TTC549 (cell line): Measurements from ENCODE around the gene MAN2C1.
"Not testable (repeated sequence)": the region's sequence is repeated elsewhere in the genome, so short reads cannot be mapped to it uniquely, and the experiment has no call there.

Source experiments
- FAIRE-seq: peaks from 2 replicates; lab custom pipeline; 2012; peaks lifted over from hg19 to GRCh38; lab: Jason Lieb, UNC

The MAN2C1 gene

DNA sequence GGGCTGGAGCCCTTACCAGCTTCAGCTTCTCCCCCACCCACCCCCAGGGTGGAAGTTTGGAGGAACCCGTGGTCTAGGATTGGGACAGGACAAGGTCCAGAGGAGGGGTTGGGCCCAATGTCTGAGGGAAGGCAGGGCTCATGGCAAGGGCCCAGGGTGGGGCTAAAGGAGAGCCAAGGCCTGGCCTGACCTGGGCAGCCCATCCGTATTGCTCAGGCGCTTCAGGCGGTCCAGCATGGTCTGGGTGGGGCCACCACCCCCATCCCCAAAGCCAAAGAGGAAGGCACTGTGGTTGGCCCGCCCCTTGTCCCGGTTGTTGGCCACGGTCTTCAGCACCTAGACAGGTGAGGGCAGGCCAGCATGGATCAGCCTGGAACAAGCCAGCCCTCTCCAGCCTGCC is 7.6 kb downstream of the MAN2C1 start:
- FAIRE-seq: no peak

DNA sequence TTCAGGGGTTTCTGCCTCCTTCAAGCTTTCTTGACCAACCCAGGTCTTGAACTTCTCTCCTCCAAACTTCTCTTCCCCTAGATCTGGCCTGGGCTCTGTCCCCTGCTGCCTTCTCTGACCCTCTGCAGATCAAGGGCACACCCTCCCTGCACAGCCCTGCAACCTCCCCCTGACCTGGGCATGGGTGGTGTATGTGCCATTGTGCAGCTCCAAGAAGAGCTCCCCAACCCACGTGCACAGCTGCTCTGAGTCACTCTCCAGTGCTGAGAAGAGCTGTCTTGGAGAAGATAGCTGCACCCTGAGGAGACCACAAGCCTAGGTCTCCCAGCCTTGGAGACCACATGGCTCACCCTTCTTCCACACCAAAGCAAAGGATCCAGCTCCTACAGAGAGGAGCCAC is 8.0 kb downstream of the MAN2C1 start:
- no peak for FAIRE-seq

DNA sequence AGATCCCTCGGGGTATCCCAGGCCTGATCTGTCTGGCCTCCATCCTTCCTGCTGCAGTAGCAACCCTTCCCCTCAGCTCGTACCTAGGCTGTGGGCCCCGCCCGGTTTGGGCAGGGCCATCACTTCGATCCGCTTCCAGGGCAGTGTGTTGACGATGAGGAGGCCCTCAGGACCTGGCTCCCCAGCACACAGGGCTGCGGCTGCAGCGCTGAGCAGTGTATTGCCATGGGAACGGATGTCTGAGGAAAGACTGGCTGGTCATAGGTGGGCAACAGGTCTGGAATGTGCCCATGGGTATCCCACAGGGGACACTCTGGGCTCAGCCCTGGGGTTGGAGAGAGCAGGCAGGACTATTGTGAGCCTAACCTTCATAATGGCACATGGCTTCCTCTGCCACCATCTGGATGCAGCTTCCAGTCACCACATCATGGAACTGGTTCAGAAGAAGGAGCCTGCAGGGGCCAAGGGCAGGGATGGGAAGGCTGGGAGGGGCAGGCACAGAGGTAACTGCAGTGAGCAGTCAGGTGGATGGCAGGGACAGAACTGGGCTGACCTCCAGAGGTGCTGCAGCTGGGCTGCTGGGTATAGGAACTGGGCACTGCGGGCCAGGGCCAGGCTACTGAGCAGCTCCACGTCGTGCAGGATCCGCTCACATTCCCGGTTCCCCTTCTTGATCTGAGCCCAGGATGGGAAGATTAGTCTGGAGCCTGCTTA is 8.7 kb downstream of the MAN2C1 start:
- FAIRE-seq: no peak

DNA sequence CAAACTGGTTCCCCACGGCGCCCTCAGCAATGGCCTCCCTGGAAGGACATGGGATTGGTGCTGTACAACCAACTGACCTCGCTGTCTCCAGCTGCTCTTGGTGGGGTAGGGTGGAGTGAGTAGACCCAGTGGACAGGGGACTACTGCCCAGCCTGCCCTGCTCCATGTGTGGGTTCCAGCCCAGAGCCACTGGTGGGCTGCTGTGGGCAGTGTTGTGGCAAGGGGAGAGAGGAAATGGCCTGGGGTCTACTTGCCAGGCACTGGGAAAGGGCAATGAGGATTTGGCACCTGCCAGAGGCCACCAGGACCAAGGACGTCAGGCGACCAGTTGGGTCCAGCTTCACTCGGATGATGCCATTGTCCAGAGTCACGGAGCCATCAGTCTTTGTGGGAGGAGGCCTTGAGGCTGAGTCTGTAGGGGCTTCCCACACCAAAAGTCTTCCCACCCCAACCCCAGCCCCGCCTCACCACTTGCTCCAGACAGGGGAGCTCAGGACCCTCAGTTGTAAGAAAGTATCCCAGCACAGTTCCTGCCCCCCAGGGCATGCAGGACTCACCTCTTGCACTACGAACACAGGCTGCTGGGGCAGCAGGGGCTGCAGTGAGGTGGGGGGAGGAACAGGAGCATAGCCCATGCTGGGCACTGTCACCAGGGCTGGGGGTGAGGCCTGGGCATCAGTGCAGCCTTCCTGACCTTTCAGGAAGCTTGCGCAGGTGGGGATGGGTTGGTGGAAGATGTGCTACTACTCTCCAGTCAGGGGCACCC is 9.5 kb downstream of the MAN2C1 start:
- no peak for FAIRE-seq

DNA sequence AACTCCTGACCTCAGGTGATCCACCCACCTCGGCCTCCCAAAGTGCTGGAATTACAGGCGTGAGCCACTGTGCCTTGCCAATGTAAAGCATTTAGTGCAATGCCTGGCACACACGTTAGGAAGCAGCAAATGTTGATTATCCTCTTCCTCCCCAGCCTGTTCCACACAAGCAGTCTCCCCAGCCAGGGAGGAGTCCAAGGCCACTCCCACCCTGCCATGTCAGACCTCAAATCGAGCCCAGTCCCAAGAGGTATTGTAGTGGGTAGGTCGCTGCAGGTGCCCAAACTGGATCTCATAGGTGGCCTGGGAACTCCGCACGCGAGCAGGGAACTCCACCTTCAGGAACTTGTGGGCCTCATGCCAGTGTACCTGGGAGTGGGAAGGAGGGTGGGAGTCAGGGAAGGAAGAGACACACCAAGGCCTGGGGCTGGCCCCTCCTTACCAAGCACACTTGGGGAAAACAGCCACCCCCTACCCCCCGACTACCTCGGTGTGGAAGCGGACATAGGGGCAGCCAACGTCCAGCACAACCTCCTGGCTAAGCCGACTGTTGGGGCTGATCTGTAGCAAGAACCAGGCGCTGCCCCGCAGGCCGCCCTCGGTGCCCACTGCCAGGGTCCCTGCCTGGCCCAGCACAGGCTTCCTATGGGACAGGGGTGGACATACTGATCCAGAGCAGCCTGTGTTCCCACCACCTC is 10.3 kb downstream of the MAN2C1 start:
- no peak for FAIRE-seq

- no peak for FAIRE-seq
Observed at GRCh38 chr15:75356517-75356916, 11.9 kb downstream of the MAN2C1 start.

DNA sequence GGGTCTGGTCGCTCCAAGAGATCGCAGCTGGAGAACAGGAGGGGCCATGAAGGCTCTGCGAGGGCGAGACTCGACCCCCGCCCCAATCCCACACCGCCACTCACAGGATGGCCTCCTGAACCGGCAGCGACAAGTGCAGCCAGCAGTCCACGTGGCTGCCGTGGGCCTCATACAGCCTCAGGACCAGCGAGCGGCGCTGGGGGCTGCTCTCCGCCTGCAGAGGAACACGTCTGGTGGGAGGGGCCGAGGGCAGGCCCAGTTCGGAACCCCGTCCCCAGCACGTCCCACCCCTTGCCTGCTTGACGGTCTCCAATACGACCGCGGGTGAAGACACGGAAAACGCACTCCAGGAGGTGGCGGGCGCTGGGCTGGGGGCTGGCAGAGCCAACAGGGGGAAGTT is 12.4 kb downstream of the MAN2C1 start:
- no peak for FAIRE-seq

DNA sequence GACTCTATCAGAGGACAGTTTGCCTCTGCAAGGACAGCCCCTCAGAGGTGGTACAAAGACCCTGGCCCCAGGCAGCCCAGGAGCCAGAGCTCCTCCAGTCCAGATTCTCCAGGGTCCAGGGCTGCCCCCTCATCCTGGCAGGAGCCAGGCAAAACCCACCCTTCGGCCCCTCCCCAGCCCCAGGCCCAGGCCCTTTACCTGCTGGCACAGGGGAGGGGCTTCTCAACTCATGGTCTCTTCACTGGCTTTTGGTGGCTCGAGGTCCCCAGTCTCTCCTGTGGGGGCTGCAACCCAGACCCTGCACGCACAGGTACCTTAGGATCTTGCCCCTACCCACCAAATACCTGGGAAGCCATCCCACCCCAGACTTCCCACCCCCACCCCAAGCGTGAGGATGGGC is 13.0 kb downstream of the MAN2C1 start:
- FAIRE-seq: no peak

DNA sequence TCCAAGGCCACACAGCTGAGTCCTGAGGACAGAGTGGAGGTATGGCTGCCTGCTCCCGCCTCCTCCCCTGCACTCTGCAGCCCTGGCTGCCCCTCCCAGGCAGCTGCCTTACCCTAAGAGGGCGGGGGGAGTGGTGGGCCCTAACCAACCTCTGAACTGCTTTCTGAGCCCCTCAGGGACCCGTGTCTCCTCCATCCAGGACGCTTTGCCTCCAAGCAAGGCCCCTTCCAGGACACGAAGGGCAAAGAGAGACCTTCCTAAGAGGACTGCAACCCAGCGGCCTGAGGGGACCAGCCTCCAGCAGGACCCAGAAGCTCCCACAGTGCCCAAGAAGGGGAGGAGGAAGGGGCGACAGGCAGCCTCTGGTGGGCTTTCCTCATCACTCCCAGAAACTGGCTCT is 14.0 kb downstream of the MAN2C1 start:
- no peak for FAIRE-seq

DNA sequence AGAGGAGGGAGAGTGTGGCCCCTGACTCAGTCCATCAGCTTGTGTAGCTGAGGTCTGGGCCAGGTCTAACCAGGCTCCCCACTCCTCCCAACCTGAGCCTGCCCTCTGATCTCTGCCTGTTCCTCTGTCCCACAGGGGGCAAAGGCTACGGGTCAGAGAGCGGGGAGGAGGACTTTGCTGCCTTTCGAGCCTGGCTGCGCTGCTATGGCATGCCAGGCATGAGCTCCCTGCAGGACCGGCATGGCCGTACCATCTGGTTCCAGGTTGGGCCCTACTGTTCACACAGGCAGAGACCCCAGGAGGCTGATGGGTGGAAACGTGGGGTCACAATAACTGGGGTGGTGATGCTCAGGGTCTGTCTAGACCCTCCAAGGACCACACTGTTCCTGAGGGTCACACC is 14.8 kb downstream of the MAN2C1 start:
- FAIRE-seq: no peak

DNA sequence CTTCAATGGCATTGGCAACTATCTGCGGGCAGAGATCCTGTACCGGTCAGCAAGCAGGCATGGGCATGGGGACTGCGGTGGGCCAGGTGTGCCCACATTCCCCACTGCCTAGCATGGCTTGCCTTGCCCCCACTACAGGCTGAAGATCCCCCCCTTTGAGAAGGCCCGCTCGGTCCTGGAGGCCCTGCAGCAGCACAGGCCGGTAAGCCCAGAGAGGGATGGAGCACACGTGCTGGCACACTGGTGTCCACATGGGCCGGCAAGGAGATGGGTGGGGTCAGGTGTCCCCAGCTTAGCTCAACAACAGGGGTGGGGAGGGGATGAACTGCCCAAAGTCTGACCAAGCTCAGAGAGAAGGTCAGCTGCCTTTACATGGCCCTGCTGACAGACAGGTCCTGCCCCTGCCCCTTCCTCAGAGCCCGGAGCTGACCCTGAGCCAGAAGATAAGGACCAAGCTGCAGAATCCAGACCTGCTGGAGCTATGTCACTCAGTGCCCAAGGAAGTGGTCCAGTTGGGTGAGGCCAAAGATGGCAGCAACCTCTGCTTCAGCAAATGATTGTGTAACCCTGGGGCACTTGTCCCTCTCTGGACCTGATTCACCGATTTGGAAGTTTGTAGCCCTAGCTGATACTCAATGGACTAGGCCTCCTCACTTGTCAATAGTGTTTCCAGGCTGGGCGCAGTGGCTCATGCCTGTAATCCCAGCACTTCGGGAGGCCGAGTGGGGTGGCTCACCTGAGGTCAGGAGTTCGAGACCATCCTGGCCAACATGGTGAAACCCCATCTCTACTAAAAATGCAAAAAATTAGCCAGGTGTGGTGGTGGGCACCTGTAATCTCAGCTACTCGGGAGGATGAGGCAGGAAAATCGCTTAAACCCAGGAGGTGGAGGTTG is 16.0 kb downstream of the MAN2C1 start:
- no peak for FAIRE-seq

DNA sequence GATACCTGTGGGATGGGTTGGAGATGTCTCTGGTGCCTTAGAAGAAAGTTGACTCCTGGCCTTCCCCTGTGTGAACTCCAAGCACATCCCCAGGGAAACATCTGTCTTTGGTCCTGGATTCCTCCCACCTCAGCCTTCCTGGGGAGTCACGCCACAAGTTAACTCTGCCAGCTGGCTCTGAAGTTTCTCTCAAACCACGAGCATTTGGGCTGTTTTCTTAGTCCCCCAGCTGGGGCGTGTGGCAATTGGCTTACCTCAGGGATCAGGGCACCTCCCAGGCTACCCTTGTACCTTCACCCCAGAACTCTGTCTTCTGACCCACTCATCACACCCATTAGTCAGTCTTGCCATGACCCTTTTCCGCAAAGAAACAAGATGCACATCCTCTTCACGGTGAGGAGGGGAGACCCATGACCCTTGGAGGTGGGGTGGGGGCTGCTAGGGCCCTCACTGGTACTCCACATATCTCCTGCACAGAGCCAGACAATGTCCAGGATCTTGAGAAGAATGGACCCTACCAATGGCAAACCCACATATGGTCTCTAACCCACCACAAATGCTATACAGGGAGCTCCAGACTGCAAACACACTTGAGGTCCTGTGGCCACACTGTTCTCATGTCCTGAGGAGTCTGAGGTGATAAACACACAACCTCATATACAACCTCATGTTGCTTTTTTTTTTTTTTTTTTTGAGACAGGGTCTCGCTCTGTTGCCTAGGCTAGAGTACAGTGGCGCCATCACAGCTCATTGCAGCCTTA is 17.6 kb downstream of the MAN2C1 start:
- no peak for FAIRE-seq

GRCh38 chr15:75349851-75350588 is 18.4 kb downstream of the MAN2C1 start:
- FAIRE-seq: no peak

DNA sequence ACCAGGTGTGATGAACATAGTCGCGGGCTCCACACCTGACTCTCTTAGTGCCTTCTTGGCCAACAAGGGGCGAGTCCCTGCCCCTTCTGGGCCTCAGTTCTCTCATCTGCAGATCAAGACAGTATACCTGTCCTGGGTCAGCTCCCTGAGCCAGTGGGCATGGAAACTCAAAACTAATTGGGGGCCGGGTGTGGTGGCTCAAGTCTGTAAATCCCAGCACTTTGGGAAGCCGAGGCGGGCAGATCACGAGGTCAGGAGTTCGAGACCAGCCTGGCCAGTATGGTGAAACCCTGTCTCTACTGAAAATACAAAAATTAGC is 19.1 kb downstream of the MAN2C1 start:
- FAIRE-seq: not testable (repeated sequence)

DNA sequence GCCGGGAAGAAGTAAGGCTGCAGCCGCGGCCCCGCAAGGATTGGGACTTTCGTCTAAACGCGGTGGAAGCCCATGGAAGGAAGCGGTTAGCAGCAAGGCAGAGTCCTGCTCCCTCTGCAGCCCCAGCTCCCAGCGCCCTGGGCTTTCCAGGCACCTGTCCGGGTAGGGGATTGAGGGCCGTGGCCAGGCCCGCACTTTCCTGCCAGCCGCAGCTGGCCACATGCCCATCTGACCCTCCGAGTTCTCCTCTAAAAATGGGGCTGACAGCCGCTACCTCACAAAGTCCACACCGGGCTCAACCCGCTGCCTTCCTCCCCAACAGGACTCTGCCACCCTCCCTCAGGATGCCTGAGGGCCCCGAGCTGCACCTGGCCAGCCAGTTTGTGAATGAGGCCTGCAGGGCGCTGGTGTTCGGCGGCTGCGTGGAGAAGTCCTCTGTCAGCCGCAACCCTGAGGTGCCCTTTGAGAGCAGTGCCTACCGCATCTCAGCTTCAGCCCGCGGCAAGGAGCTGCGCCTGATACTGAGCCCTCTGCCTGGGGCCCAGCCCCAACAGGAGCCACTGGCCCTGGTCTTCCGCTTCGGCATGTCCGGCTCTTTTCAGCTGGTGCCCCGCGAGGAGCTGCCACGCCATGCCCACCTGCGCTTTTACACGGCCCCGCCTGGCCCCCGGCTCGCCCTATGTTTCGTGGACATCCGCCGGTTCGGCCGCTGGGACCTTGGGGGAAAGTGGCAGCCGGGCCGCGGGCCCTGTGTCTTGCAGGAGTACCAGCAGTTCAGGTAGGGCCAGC is 19.7 kb downstream of the MAN2C1 start:
- FAIRE-seq: no peak

GRCh38 chr15:75348034-75348561 is 20.3 kb downstream of the MAN2C1 start:
- no peak for FAIRE-seq

DNA sequence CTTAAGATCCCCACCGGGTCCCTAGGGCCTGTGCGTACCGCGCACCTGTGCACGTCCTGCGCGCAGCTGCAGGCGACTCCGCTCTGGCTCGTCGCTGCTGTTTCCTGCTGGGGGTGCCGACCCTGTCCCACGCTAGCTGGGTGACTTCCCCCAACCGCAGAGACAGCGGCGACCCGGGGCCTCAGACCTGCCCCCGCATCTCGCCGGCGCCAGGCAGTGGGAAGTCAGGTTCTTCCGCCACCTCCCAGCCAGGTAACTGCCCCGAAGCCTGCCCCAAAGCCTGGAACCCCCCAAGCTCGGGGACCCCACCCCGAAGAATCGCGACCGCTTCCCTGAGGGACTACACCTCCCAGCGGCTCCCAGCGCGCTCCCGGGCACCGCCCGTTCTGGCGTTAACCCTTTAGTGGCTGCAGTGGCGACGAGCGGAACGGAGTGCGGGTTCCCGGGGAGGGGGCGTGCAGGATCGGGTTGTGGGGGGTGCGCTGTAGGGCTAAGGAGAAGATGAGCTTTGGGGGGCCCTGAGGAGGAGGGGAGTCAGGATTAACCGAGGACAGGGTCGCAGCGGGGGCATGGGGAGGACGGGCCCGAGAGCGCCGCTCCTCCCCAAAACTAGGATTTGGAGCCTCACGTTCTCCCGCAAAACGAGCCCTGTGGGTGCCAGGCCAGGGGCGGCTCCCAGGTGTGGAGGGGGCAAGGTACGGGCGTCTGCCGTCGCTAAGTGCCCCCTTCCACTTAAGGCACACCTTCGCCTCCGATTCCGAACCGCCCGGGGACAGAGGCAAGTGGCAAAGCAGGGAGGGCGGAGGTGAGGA is 21.0 kb downstream of the MAN2C1 start:
- FAIRE-seq: no peak

- FAIRE-seq: no peak
Observed at GRCh38 chr15:75346796-75347221, 21.6 kb downstream of the MAN2C1 start, which contains the start of gene NEIL1. Gene NEIL1 (plus strand): TSS chr15:75347039. CDS start chr15:75348906, 1,867 bp downstream.

DNA sequence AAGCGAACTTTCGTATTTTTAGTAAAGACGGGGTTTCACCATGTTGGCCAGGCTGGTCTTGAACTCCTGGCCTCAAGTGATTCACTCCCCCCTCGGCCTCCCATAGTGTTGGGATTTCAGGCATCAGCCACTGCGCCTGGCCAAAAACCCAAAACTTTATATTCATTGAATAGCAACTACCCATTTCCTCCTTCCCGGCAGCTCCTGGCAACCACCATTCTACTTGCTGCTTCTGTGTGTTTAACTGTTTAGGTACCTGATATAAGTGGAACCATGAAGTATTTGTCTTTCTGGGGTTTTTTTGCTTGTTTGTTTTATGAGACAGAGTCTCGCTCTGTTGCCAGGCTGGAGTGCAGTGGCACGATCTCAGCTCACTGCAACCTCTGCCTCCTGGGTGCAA is 24.5 kb downstream of the MAN2C1 start:
- not testable (repeated sequence) for FAIRE-seq
